HEK293 (cell line): ENCODE measurements around the gene TOMT.

Experiments used
- CTCF ChIA-PET: fragments of 350-600 bp; formaldehyde crosslinking; extraction: SDS; loops from one replicate; lab custom pipeline; 2021; ENCODE audit warnings: antibody characterized with exemption; lab: Yijun Ruan, JAX
- POLR2A ChIA-PET: fragments of 300-600 bp; formaldehyde crosslinking; extraction: SDS; loops from one replicate; lab custom pipeline; 2020; ENCODE audit warnings: antibody characterized with exemption, inconsistent platforms; lab: Yijun Ruan, JAX
- H3K27ac ChIP-seq: fragments of 200-500 bp; sonication (Bioruptor generic); 2 replicates; pipeline ENCODE4 v1.5.1; 2014; ENCODE audit warnings: low read depth, low read length, control low read depth, inconsistent platforms; ENCODE audit errors: extremely low read depth
- H3K36me3 ChIP-seq, 2 experiments: fragments of 200-500 bp in 1 of 2; sonication (Bioruptor generic) in 1 of 2; 1 replicate in 1 of 2; 2 replicates in 1 of 2; pipeline ENCODE4 v1.5.1; 2014 to 2017; ENCODE audit warnings: inconsistent platforms in 2 of 2, low read length in 2 of 2; ENCODE audit not compliant: control insufficient read depth in 2 of 2, insufficient read depth in 1 of 2
- H3K4me1 ChIP-seq: fragments of 200-500 bp; sonication (Bioruptor generic); 2 replicates; pipeline ENCODE4 v1.5.1; 2014; ENCODE audit warnings: mild to moderate bottlenecking, low read length, inconsistent platforms; ENCODE audit not compliant: control insufficient read depth, insufficient read depth
- H3K4me3 ChIP-seq: 2 replicates; pipeline ENCODE4 v1.5.1; 2011; ENCODE audit warnings: low read depth, mild to moderate bottlenecking, control low read depth, low read length, moderate library complexity
- H3K9me3 ChIP-seq: fragments of 200-500 bp; sonication (Bioruptor generic); 2 replicates; pipeline ENCODE4 v1.5.1; 2014; ENCODE audit warnings: low read depth, low read length, inconsistent platforms; ENCODE audit not compliant: control insufficient read depth, insufficient read depth
- ELK4 ChIP-seq: IDR thresholded peaks from 2 replicates; pipeline ENCODE4 v1.6.1; 2011; ENCODE audit warnings: mild to moderate bottlenecking, low read depth, low read length, borderline replicate concordance
- FEZF1 ChIP-seq: fragments of 450-650 bp; formaldehyde crosslinking; IDR thresholded peaks from 2 replicates; pipeline ENCODE4 v1.5.1; 2016; ENCODE audit warnings: missing biosample characterization, missing genetic modification characterization
- GLI4 ChIP-seq: fragments of 450-650 bp; formaldehyde crosslinking; IDR thresholded peaks from 2 replicates; pipeline ENCODE4 v1.5.1; 2016; ENCODE audit warnings: missing biosample characterization, missing genetic modification characterization
- OSR2 ChIP-seq: fragments of 450-650 bp; formaldehyde crosslinking; IDR thresholded peaks from 2 replicates; pipeline ENCODE4 v1.5.1; 2016; ENCODE audit warnings: missing biosample characterization, missing genetic modification characterization
- SCRT1 ChIP-seq: fragments of 450-650 bp; formaldehyde crosslinking; IDR thresholded peaks from 2 replicates; pipeline ENCODE4 v1.5.1; 2016; ENCODE audit warnings: missing biosample characterization, missing genetic modification characterization, borderline replicate concordance
- SP7 ChIP-seq: fragments of 450-650 bp; formaldehyde crosslinking; IDR thresholded peaks from 2 replicates; pipeline ENCODE4 v1.5.1; 2016; ENCODE audit warnings: missing biosample characterization, missing genetic modification characterization
- YY1 ChIP-seq: fragments of 450-650 bp; formaldehyde crosslinking; IDR thresholded peaks from 2 replicates; pipeline ENCODE4 v1.5.1; 2018; ENCODE audit warnings: missing biosample characterization, missing genetic modification characterization
- ZBTB6 ChIP-seq: fragments of 450-650 bp; formaldehyde crosslinking; IDR thresholded peaks from 2 replicates; pipeline ENCODE4 v1.5.1; 2017; ENCODE audit warnings: missing biosample characterization, missing genetic modification characterization
- ZFHX2 ChIP-seq: fragments of 450-650 bp; formaldehyde crosslinking; conservative IDR thresholded peaks from 2 replicates; pipeline ENCODE4 v1.5.1; 2016; ENCODE audit warnings: missing biosample characterization, missing genetic modification characterization
- ZNF16 ChIP-seq: fragments of 450-650 bp; formaldehyde crosslinking; IDR thresholded peaks from 2 replicates; pipeline ENCODE4 v1.5.1; 2016; ENCODE audit warnings: low read depth, missing biosample characterization, missing genetic modification characterization
- ZNF24 ChIP-seq: fragments of 450-650 bp; formaldehyde crosslinking; IDR thresholded peaks from 2 replicates; pipeline ENCODE4 v1.5.1; 2016; ENCODE audit warnings: missing biosample characterization, missing genetic modification characterization
- ZNF280D ChIP-seq: fragments of 450-650 bp; formaldehyde crosslinking; IDR thresholded peaks from 2 replicates; pipeline ENCODE4 v1.5.1; 2016; ENCODE audit warnings: missing biosample characterization, missing genetic modification characterization
- ZNF350 ChIP-seq: fragments of 450-650 bp; formaldehyde crosslinking; IDR thresholded peaks from 2 replicates; pipeline ENCODE4 v1.5.0; 2017; ENCODE audit warnings: missing biosample characterization, mild to moderate bottlenecking, missing genetic modification characterization
- ZNF391 ChIP-seq: fragments of 450-650 bp; formaldehyde crosslinking; IDR thresholded peaks from 2 replicates; pipeline ENCODE4 v1.5.1; 2016; ENCODE audit warnings: low read depth, missing biosample characterization, missing genetic modification characterization, borderline replicate concordance
- ZNF416 ChIP-seq: fragments of 450-650 bp; formaldehyde crosslinking; IDR thresholded peaks from 2 replicates; pipeline ENCODE4 v1.5.1; 2016; ENCODE audit warnings: missing biosample characterization, missing genetic modification characterization
- ZNF530 ChIP-seq: fragments of 450-650 bp; formaldehyde crosslinking; IDR thresholded peaks from 2 replicates; pipeline ENCODE4 v1.5.1; 2016; ENCODE audit warnings: low read depth, missing biosample characterization, missing genetic modification characterization
- ZNF623 ChIP-seq: fragments of 450-650 bp; formaldehyde crosslinking; IDR thresholded peaks from 2 replicates; pipeline ENCODE4 v1.5.1; 2016; ENCODE audit warnings: missing biosample characterization, missing genetic modification characterization
- ZNF654 ChIP-seq: fragments of 450-650 bp; formaldehyde crosslinking; IDR thresholded peaks from 2 replicates; pipeline ENCODE4 v1.5.1; 2016; ENCODE audit warnings: low read depth, missing biosample characterization, missing genetic modification characterization
- ZNF664 ChIP-seq: fragments of 450-650 bp; formaldehyde crosslinking; IDR thresholded peaks from 2 replicates; pipeline ENCODE4 v1.5.1; 2016; ENCODE audit warnings: missing biosample characterization, missing genetic modification characterization
- ZNF785 ChIP-seq: fragments of 450-650 bp; formaldehyde crosslinking; IDR thresholded peaks from 2 replicates; pipeline ENCODE4 v1.5.1; 2016; ENCODE audit warnings: missing biosample characterization, missing genetic modification characterization

Gene TOMT

GRCh38 chr11:72083414-72083813, 22.3 kb upstream of the TOMT start:
- Histone ChIP-seq H3K27ac (no peak overlapping the region), H3K4me3 (no peak overlapping the region)
- POLR2A ChIA-PET, result no interaction called here

GRCh38 chr11:72084076-72084475, 21.6 kb upstream of the TOMT start:
- ChIA-PET POLR2A (no interaction called here), CTCF (interaction anchor here (0.6 to 4.7 kb wide), 4 partner anchors 10 to 352 kb away, joined by 3 to 60 read pairs (median 3); no protein-coding TSS in a partner anchor)
- Histone ChIP-seq H3K27ac (no peak overlapping the region), H3K4me1 (no peaks in the 10 kb centered on the region), H3K36me3 (peaks cover 0 to 16% of the 10 kb centered on the region in 2 experiments; a peak in 1 of 3 replicates), H3K9me3 (no peaks in the 10 kb centered on the region), H3K4me3 (no peak overlapping the region)
- TF ChIP-seq ZNF16 (tag by site-specific recombination) (no peak), FEZF1 (tag by site-specific recombination) (no peak), ELK4 (no peak), ZNF416 (tag by site-specific recombination) (no peak), ZNF350 (no peak), YY1 (no peak), ZNF530 (tag by site-specific recombination) (no peak), OSR2 (tag by site-specific recombination) (no peak), GLI4 (tag by site-specific recombination) (no peak), ZBTB6 (tag by site-specific recombination) (no peak), ZFHX2 (tag by site-specific recombination) (no peak), SCRT1 (tag by site-specific recombination) (no peak), ZNF623 (tag by site-specific recombination) (no peak)

More at GRCh38 chr11:72083414-72083813, 22.3 kb upstream of the TOMT start:
- H3K9me3 ChIP-seq, result no peaks in the 10 kb centered on the region
- TF ChIP-seq ZNF785 (tag by site-specific recombination), result no peak
- no peak for TF ChIP-seq ZNF24 (tag by site-specific recombination)
- no peak for TF ChIP-seq ZNF391 (tag by site-specific recombination)
- TF ChIP-seq ZNF654 (tag by site-specific recombination), result no peak
- no peak for TF ChIP-seq ZNF280D (tag by site-specific recombination)
- TF ChIP-seq SP7 (tag by site-specific recombination), result peak; percentile 95
- TF ChIP-seq ZNF664, result peak; percentile 83
- TF ChIP-seq, all 188 proteins: peak for 2
- Histone ChIP-seq H3K36me3 (peaks cover 0 to 9% of the 10 kb centered on the region in 2 experiments; a peak in 1 of 3 replicates), H3K4me1 (no peaks in the 10 kb centered on the region)
- CTCF ChIA-PET, result interaction anchor here (0.8 to 4.7 kb wide), 3 partner anchors 9 to 348 kb away, joined by 3 to 60 read pairs (median 3); no protein-coding TSS in a partner anchor
